Nephron progenitor cell (in vitro differentiated cells): Measurements from ENCODE around the gene NPFFR2.
A peak's percentile ranks its signal among the peaks of the same experiment; 100 is the strongest.

Source experiments
- DNase-seq: peaks from one replicate; pipeline ENCODE4 v3.0.0; 2021
- H3K27ac Mint-ChIP-seq: 2 replicates; pipeline ENCODE4 v1.8.0; 2021; ENCODE audit warnings: mild to moderate bottlenecking, moderate library complexity, mixed read lengths
- H3K27me3 Mint-ChIP-seq: 2 replicates; pipeline ENCODE4 v1.8.0; 2021; ENCODE audit warnings: mild to moderate bottlenecking, low read depth, mixed read lengths; ENCODE audit not compliant: poor library complexity
- H3K36me3 Mint-ChIP-seq: 2 replicates; pipeline ENCODE4 v1.8.0; 2021; ENCODE audit warnings: low read depth, mixed read lengths
- H3K4me1 Mint-ChIP-seq: 2 replicates; pipeline ENCODE4 v1.8.0; 2021; ENCODE audit warnings: mixed read lengths
- H3K4me3 Mint-ChIP-seq: 2 replicates; pipeline ENCODE4 v1.8.0; 2021; ENCODE audit warnings: mild to moderate bottlenecking, moderate library complexity, mixed read lengths
- H3K9me3 Mint-ChIP-seq: 2 replicates; pipeline ENCODE4 v1.8.0; 2021; ENCODE audit warnings: mild to moderate bottlenecking, moderate library complexity, mixed read lengths
- TF ChIP-seq, protein P1 (sequence below): fragments of 200-600 bp; sonication (generic); IDR thresholded peaks from 2 replicates; pipeline ENCODE4 v1.5.0; 2021; ENCODE audit warnings: antibody characterized with exemption

NPFFR2 gene

DNA sequence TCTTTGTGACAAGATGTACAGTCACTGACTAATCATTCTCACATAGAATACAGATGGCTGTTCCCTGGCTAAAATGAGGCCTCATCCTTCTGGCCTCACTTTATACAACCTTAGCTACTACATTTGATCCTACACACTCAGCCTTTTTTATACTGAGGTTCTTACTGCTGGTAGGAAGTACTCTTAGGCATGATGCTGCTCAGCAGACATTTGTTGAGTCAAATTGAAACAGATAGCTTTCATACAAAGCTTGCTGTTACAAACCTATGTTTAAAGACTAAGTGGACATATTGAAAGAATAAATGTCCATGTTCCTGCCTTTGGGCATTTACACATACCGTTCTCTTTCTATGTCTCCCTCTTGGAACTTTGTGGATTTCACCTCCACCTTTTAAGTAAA, 154.9 kb downstream of the NPFFR2 start:
- H3K9me3 Mint-ChIP-seq = no peaks in the 10 kb centered on the region
- H3K27me3 Mint-ChIP-seq = no peaks in the 10 kb centered on the region
- TF ChIP-seq, protein P1, sequence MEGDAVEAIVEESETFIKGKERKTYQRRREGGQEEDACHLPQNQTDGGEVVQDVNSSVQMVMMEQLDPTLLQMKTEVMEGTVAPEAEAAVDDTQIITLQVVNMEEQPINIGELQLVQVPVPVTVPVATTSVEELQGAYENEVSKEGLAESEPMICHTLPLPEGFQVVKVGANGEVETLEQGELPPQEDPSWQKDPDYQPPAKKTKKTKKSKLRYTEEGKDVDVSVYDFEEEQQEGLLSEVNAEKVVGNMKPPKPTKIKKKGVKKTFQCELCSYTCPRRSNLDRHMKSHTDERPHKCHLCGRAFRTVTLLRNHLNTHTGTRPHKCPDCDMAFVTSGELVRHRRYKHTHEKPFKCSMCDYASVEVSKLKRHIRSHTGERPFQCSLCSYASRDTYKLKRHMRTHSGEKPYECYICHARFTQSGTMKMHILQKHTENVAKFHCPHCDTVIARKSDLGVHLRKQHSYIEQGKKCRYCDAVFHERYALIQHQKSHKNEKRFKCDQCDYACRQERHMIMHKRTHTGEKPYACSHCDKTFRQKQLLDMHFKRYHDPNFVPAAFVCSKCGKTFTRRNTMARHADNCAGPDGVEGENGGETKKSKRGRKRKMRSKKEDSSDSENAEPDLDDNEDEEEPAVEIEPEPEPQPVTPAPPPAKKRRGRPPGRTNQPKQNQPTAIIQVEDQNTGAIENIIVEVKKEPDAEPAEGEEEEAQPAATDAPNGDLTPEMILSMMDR = no peak
- no peak for DNase-seq
- no peaks in the 10 kb centered on the region for H3K36me3 Mint-ChIP-seq
- no peak overlapping the region for H3K27ac Mint-ChIP-seq
- no peak overlapping the region for H3K4me3 Mint-ChIP-seq
- H3K4me1 Mint-ChIP-seq = peaks cover 5% of the 10 kb centered on the region

DNA sequence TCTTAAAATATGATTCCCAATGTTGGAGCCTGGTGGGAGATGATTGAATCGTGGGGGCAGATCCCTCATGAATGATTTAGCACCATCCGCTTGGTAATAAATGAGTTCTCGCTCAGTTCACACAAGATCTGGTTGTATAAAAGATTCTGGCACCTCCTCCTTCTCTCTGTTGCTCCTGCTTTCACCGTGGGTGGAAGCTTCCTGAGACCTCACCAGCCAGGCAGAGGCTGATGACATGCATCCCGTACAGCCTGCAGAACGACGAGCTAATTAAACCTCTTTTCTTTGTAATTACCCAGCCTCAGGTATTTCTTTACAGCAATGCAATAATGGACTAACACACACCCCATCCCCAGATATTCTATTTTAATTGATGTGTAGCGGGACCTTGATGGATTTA, 162.2 kb downstream of the NPFFR2 start:
- Mint-ChIP-seq H3K36me3 (no peaks in the 10 kb centered on the region), H3K4me1 (peaks cover under 1% of the 10 kb centered on the region), H3K27ac (peak overlapping the region; percentile 22), H3K4me3 (no peak overlapping the region), H3K9me3 (peaks cover 3% of the 10 kb centered on the region), H3K27me3 (no peaks in the 10 kb centered on the region)
- no peak for DNase-seq
- TF ChIP-seq, protein P1 = no peak

DNA sequence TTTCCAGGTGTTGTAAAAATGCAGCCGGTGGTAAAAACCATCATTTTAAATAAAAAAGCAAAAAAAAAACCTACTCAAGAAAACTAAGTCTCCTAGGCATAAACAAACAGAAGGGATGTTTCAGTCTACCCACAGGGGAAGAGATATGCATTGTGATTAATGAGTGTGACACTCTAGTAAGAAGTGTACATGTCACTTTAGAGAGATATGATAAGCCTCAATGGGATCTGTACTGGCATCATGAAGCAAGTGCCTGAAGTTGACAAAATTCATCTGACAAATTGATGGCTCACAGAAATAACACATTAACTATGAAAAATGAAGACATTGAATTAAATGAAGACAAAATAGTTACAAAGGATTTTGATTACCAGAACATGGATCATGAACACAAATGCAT, 162.7 kb downstream of the NPFFR2 start:
- H3K4me3 Mint-ChIP-seq = no peak overlapping the region
- no peaks in the 10 kb centered on the region for H3K36me3 Mint-ChIP-seq
- no peaks in the 10 kb centered on the region for H3K4me1 Mint-ChIP-seq
- H3K27me3 Mint-ChIP-seq = no peaks in the 10 kb centered on the region
- TF ChIP-seq, protein P1 = no peak
- no peak overlapping the region for H3K27ac Mint-ChIP-seq
- peaks cover 3% of the 10 kb centered on the region for H3K9me3 Mint-ChIP-seq
- no peak for DNase-seq
